Stimulated activated CD8-positive, alpha-beta memory T cell treated with anti-CD3 and anti-CD28 coated beads, Interleukin-7, amount 100 ng/mL, for 48 hours (primary cell): Measurements from ENCODE around the gene WFDC10B.
"Not testable (repeated sequence)": the region's sequence is repeated elsewhere in the genome, so short reads cannot be mapped to it uniquely, and the experiment has no call there.

ENCODE experiments used
- DNase-seq, 2 donors: peaks; one replicate each; pipeline ENCODE4 v3.0.0-alpha.2; 2020; ENCODE audit warnings: low read depth in 1 of 2; ENCODE audit errors: extremely low read depth in 1 of 2

The WFDC10B gene

GRCh38 chr20:45649312-45649863 is 55.4 kb downstream of the WFDC10B start:
- DNase-seq: no peak

DNA sequence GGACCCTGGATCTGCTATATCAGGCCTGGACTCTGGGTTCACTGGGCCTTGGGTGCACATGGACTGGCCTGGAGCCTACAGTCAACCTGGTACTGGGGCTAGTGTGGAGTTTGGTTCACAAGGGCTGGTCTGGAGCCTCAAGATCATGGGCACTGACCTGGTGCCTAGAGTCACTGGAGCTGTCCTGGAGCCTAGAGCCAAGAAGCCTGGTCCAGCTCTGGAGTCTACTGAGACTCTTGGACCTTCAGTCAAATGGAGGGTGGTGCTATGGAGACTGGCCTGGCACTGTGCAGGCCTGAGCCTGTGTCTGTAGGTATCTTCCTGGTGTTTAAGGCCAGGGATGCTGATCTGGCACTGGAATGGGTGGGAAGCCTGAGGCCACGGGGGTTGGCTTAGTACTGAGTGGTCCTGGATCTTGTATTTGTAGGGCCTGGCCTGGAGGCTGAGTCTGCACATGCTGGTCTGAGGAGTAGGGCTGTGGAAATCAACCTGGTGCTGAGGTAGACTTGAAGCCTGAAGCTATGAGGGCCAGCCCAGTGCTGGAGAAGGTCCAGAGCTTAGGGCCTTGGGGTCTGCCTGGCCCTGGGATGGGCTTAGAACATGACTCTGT is 57.3 kb downstream of the WFDC10B start:
- no peak for DNase-seq

- no peak for DNase-seq
Measured at GRCh38 chr20:45646875-45647274, 57.9 kb downstream of the WFDC10B start.

- DNase-seq: not testable (repeated sequence)
Measured at GRCh38 chr20:45645869-45646268, 59.0 kb downstream of the WFDC10B start.

- not testable (repeated sequence) for DNase-seq
Measured at GRCh38 chr20:45641076-45641475, 63.7 kb downstream of the WFDC10B start.

- DNase-seq: no peak
Measured at GRCh38 chr20:45639687-45640086, 65.1 kb downstream of the WFDC10B start.

DNA sequence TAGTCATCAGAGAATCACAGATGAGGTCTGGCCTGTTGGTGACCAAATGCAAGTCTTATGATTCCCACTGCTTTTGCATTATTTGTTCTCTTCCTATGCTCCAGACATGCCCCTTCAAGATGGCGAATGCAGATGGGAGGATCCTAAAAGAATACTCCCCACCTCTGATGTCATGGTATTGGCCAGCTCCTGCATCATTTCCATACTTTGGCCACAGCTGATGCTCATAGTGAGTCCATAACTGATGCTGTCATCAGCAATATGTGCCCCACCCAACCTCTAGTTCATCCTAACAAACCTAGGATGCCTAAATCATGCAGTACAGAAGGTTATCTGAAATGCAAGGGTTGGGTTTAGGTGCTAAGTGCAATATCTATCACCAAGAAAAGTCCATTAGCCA is 68.3 kb downstream of the WFDC10B start:
- DNase-seq: no peak
